Measurements from ENCODE around the gene OPA1. TPM values are rescaled to one million over a fixed set of nuclear protein-coding genes. Genes with fewer than 3 reads are reported as not detected.

Gene OPA1
- total and polyA plus RNA-seq, 2 experiments from 2014 or later = 24.9 to 89.9 TPM

DNA sequence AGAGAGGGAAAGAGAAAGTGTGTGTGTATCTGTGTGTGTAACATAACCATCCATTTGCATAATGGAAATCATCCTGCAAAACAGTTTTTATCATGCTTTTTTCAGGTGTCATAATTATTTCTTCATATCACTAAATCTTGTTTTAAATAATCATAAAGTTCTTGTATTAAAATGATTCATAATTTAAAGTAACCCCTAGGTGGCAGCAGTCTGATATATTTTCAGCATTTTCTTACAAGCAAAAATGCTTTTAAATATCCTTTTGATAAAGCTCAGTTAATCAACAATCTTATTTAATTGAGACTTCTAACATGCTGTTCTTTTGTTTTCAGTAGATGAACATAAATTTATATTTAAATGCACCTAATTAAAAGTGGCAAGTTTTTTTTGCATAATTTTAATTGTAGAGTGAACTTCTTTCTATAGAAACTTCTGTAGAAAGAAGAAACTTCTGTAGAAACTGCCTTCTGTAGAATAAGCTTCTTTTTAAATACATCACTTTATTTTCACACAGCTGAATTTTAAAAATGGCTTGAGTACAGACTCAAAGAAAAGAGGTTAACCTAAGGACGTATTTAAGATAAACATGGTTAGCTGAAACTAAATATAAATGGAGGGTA, 72.5 kb downstream of the OPA1 start:
- no peaks in the 10 kb centered on the region for H3K36me3 ChIP-seq (ENCODE audit: insufficient read depth)
- peaks cover 47% of the 10 kb centered on the region for H3K36me3 Mint-ChIP-seq (ENCODE audit: low read depth)
- H3K27ac ChIP-seq (ENCODE audit: low read depth) = no peak overlapping the region

GRCh38 chr3:193673845-193674244, 80.8 kb downstream of the OPA1 start:
- no peak overlapping the region for H2AFZ ChIP-seq
- no peaks in the 10 kb centered on the region; the same call in 1 of the 2 replicates for H3K36me3 ChIP-seq (ENCODE audit: insufficient read depth)
- no peaks in the 10 kb centered on the region for H4K20me1 ChIP-seq (replicated peaks; ENCODE audit: insufficient read depth)
- H3K4me1 ChIP-seq (ENCODE audit: insufficient read depth) = no peaks in the 10 kb centered on the region
- no peaks in the 10 kb centered on the region for H3K9me2 ChIP-seq (ENCODE audit: insufficient read depth)
- H3K4me2 ChIP-seq = no peak overlapping the region
- H3K27me3 Mint-ChIP-seq (ENCODE audit: insufficient read depth, low read depth, poor library complexity) = peaks cover 1% of the 10 kb centered on the region
- no peaks in the 10 kb centered on the region for H3K9me3 Mint-ChIP-seq
- no peaks in the 10 kb centered on the region for H3F3A ChIP-seq (replicated peaks; ENCODE audit: low read depth)
- H3K79me2 ChIP-seq (replicated peaks; ENCODE audit: insufficient read depth) = no peaks in the 10 kb centered on the region; the same call in 1 of the 2 replicates
- no peak overlapping the region for H3K27ac Mint-ChIP-seq
- DNase-seq (ENCODE audit: low spot score) (no peak), ATAC-seq (peak; percentile 56)
- no peaks in the 10 kb centered on the region for H3K4me1 Mint-ChIP-seq
- H3K4me3 Mint-ChIP-seq = no peak overlapping the region
- peaks cover 11% of the 10 kb centered on the region for H3K36me3 Mint-ChIP-seq (ENCODE audit: low read depth)
- no peaks in the 10 kb centered on the region for H3K27me3 ChIP-seq (ENCODE audit: insufficient read depth)
- no peak overlapping the region for H3K27ac ChIP-seq (ENCODE audit: low read depth)
- H3K4me3 ChIP-seq = no peak overlapping the region
- TF ChIP-seq POLR2AphosphoS5 (IDR thresholded peaks at IDR 0.05; ENCODE audit: low read depth) (no peak), NANOG (IDR thresholded peaks at IDR 0.05; ENCODE audit: borderline replicate concordance) (no peak), ZNF462 (CRISPR knock-in tag; IDR thresholded peaks at IDR 0.05) (no peak), EZH2phosphoT487 (IDR thresholded peaks at IDR 0.05; ENCODE audit: unreplicated experiment) (no peak), STAT1 (IDR thresholded peaks at IDR 0.05; ENCODE audit: unreplicated experiment) (no peak), ZNF331 (CRISPR knock-in tag; IDR thresholded peaks at IDR 0.05; ENCODE audit: low read depth) (no peak)

More for the DNA sequence above, 72.5 kb downstream of the OPA1 start:
- Mint-ChIP-seq H3K27ac (no peak overlapping the region), H3K4me3 (no peak overlapping the region), H3K27me3 (ENCODE audit: insufficient read depth, low read depth, poor library complexity) (no peaks in the 10 kb centered on the region), H3K4me1 (peaks cover 23% of the 10 kb centered on the region), H3K9me3 (no peaks in the 10 kb centered on the region)
- Histone ChIP-seq H3K4me3 (no peak overlapping the region), H3K79me2 (replicated peaks; ENCODE audit: insufficient read depth) (no peaks in the 10 kb centered on the region; the same call in 1 of the 2 replicates), H3K4me2 (no peak overlapping the region), H2AFZ (no peak overlapping the region), H3K27me3 (ENCODE audit: insufficient read depth) (no peaks in the 10 kb centered on the region), H4K20me1 (replicated peaks; ENCODE audit: insufficient read depth) (no peaks in the 10 kb centered on the region), H3K4me1 (ENCODE audit: insufficient read depth) (peaks cover 12% of the 10 kb centered on the region), H3F3A (replicated peaks; ENCODE audit: low read depth) (no peaks in the 10 kb centered on the region), H3K9me2 (ENCODE audit: insufficient read depth) (no peaks in the 10 kb centered on the region)
- no peak for ATAC-seq
- peak; percentile 35 for DNase-seq (ENCODE audit: low spot score)
- TF ChIP-seq, protein P1, sequence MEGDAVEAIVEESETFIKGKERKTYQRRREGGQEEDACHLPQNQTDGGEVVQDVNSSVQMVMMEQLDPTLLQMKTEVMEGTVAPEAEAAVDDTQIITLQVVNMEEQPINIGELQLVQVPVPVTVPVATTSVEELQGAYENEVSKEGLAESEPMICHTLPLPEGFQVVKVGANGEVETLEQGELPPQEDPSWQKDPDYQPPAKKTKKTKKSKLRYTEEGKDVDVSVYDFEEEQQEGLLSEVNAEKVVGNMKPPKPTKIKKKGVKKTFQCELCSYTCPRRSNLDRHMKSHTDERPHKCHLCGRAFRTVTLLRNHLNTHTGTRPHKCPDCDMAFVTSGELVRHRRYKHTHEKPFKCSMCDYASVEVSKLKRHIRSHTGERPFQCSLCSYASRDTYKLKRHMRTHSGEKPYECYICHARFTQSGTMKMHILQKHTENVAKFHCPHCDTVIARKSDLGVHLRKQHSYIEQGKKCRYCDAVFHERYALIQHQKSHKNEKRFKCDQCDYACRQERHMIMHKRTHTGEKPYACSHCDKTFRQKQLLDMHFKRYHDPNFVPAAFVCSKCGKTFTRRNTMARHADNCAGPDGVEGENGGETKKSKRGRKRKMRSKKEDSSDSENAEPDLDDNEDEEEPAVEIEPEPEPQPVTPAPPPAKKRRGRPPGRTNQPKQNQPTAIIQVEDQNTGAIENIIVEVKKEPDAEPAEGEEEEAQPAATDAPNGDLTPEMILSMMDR (conservative IDR thresholded peaks at IDR 0.05; ENCODE audit: low read depth in 2 of 2) = peak in 1 of 2 experiments; percentile 67; a peak in 3 of 4 replicates
- TF ChIP-seq ETS1 (IDR thresholded peaks at IDR 0.05) (no peak), NANOG (IDR thresholded peaks at IDR 0.05; ENCODE audit: borderline replicate concordance) (no peak), POLR2AphosphoS5 (IDR thresholded peaks at IDR 0.05; ENCODE audit: low read depth) (no peak)

Measured in GM23338 (cell line).